Prostate gland (tissue), 2 donors: ENCODE measurements around the gene EIPR1.

ENCODE experiments used
- POLR2AphosphoS5 ChIP-seq: sonication (generic); formaldehyde crosslinking; IDR thresholded peaks from one replicate; pipeline ENCODE4 v1.6.1; 2017; ENCODE audit warnings: antibody characterized with exemption
- TF ChIP-seq, protein P1 (sequence below), 4 experiments: fragments of 200-600 bp in 2 of 4; fragments of 450-650 bp in 2 of 4; sonication (generic) in 2 of 4; IDR thresholded peaks; 1 replicate in 3 of 4; 2 replicates in 1 of 4; pipeline ENCODE4 v1.5.1; 2016 to 2019; ENCODE audit warnings: antibody characterized with exemption in 4 of 4, mild to moderate bottlenecking in 2 of 4, moderate library complexity in 2 of 4

- TF ChIP-seq, protein P1, sequence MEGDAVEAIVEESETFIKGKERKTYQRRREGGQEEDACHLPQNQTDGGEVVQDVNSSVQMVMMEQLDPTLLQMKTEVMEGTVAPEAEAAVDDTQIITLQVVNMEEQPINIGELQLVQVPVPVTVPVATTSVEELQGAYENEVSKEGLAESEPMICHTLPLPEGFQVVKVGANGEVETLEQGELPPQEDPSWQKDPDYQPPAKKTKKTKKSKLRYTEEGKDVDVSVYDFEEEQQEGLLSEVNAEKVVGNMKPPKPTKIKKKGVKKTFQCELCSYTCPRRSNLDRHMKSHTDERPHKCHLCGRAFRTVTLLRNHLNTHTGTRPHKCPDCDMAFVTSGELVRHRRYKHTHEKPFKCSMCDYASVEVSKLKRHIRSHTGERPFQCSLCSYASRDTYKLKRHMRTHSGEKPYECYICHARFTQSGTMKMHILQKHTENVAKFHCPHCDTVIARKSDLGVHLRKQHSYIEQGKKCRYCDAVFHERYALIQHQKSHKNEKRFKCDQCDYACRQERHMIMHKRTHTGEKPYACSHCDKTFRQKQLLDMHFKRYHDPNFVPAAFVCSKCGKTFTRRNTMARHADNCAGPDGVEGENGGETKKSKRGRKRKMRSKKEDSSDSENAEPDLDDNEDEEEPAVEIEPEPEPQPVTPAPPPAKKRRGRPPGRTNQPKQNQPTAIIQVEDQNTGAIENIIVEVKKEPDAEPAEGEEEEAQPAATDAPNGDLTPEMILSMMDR (IDR thresholded peaks at IDR 0.05) = no peak
- no peak for TF ChIP-seq POLR2AphosphoS5
Measured at GRCh38 chr2:3246406-3246805, 131.2 kb downstream of the EIPR1 start.
